CD4-positive, alpha-beta T cell (primary cell): ENCODE data around the gene CDC42. TPM values are rescaled to one million over a fixed set of nuclear protein-coding genes. Genes with fewer than 3 reads are reported as not detected.
A peak's percentile ranks its signal among the peaks of the same experiment; 100 is the strongest.

Experiments
- ATAC-seq: fragments of 200-7000 bp; cut with Tn5 transposase; one replicate; pipeline ENCODE4 v1.10.0; 2022; ENCODE audit warnings: mild to moderate bottlenecking; ENCODE audit not compliant: poor library complexity
- CTCF ChIA-PET: fragments of 350-600 bp; sonication (Branson Sonifier 250); formaldehyde crosslinking; loops from one replicate; lab custom pipeline; 2021; ENCODE audit warnings: antibody characterized with exemption, inconsistent platforms; lab: Charles Lee
- POLR2A ChIA-PET: fragments of 350-600 bp; sonication (Branson Sonifier 250); formaldehyde crosslinking; loops from one replicate; lab custom pipeline; 2021; ENCODE audit warnings: antibody characterized with exemption, inconsistent platforms; lab: Charles Lee
- DNase-seq, 14 experiments: peaks; one replicate each; pipeline ENCODE4 v3.0.0-alpha.2; 2013 to 2020; ENCODE audit warnings: mixed read lengths in 2 of 14
- H3K27ac ChIP-seq, 2 donors: one replicate each; pipeline versions ENCODE4 v1.5.1 to v1.7.0; 2013; ENCODE audit warnings: low read length in 2 of 2, low read depth in 1 of 2, mild to moderate bottlenecking in 1 of 2
- H3K27me3 ChIP-seq, 2 experiments: 1 replicate in 1 of 2; 2 replicates in 1 of 2; pipeline versions ENCODE4 v1.6.1 to v1.7.0; 2013; ENCODE audit warnings: low read length in 2 of 2, control low read depth in 1 of 2, mild to moderate bottlenecking in 1 of 2, moderate library complexity in 1 of 2; ENCODE audit not compliant: insufficient read depth in 2 of 2, control insufficient read depth in 1 of 2
- H3K36me3 ChIP-seq: one replicate; pipeline ENCODE4 v1.6.1; 2013; ENCODE audit warnings: low read length, control low read depth; ENCODE audit not compliant: insufficient read depth
- H3K4me1 ChIP-seq: one replicate; pipeline ENCODE4 v1.6.1; 2013; ENCODE audit warnings: low read length, control low read depth; ENCODE audit not compliant: insufficient read depth
- H3K4me3 ChIP-seq: one replicate; pipeline ENCODE4 v1.5.1; 2013; ENCODE audit warnings: mild to moderate bottlenecking, low read length, moderate library complexity
- H3K9me3 ChIP-seq, 2 experiments: 1 replicate in 1 of 2; 2 replicates in 1 of 2; pipeline versions ENCODE4 v1.6.1 to v1.7.0; 2013; ENCODE audit warnings: low read length in 2 of 2, mild to moderate bottlenecking in 2 of 2, control low read depth in 1 of 2, moderate library complexity in 1 of 2; ENCODE audit not compliant: control insufficient read depth in 1 of 2, insufficient read depth in 1 of 2
- H3K27ac Mint-ChIP-seq: one replicate; pipeline ENCODE4 v1.8.0; 2020; ENCODE audit warnings: mixed read lengths
- H3K27me3 Mint-ChIP-seq: one replicate; pipeline ENCODE4 v1.8.0; 2021; ENCODE audit warnings: mixed read lengths
- H3K36me3 Mint-ChIP-seq: one replicate; pipeline ENCODE4 v1.8.0; 2021; ENCODE audit warnings: low read depth, mixed read lengths
- H3K4me1 Mint-ChIP-seq: one replicate; pipeline ENCODE4 v1.8.0; 2021; ENCODE audit warnings: low read depth, mixed read lengths
- H3K4me3 Mint-ChIP-seq: one replicate; pipeline ENCODE4 v1.8.0; 2020; ENCODE audit warnings: mild to moderate bottlenecking, mixed read lengths
- H3K9me3 Mint-ChIP-seq: one replicate; pipeline ENCODE4 v1.8.0; 2020; ENCODE audit warnings: mixed read lengths
- intact Hi-C, 2 experiments: fragments of 100-400 bp; cut with DNase I in 1 of 2; cut with micrococcal nuclease in 1 of 2; formaldehyde crosslinking; loops; one replicate each; pipeline versions ENCODE4 v1.15.1 to v1.9.0; 2023 to 2025; cut with DNase I, micrococcal nuclease
- total RNA-seq, 174 experiments: library from RNA in 2 of 174; stranded (reverse) in 2 of 174; gene quantifications; one replicate each; pipeline ENCODE4 v1.2.3 and lab custom pipeline; 2021 to 2026
- TF ChIP-seq, protein P1 (sequence below): fragments of 200-600 bp; IDR thresholded peaks from one replicate; pipeline ENCODE4 v1.8.0; 2022; ENCODE audit warnings: antibody characterized with exemption, mild to moderate bottlenecking

CDC42 gene
- total RNA-seq, 2 experiments from 2014 or later = 375 to 379 TPM

DNA sequence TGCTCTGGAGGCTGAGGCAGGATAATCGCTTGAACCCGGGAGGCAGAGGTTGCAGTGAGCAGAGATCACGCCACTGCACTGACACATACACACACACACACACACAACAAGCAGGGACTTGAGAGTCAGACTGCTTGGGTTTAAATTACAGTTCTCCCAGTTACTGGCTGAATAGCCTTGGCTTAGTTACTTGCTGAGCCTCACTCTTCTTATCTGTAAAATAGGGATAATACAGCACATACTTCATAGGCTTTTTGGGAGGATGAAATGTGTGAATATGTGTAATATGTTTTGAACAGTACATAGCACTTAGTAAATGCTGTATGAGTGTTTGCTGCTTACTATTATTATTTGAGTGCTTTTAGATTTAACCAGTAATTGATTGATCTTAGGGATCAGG, 23.8 kb downstream of the CDC42 start:
- ATAC-seq = no peak
- TF ChIP-seq, protein P1, sequence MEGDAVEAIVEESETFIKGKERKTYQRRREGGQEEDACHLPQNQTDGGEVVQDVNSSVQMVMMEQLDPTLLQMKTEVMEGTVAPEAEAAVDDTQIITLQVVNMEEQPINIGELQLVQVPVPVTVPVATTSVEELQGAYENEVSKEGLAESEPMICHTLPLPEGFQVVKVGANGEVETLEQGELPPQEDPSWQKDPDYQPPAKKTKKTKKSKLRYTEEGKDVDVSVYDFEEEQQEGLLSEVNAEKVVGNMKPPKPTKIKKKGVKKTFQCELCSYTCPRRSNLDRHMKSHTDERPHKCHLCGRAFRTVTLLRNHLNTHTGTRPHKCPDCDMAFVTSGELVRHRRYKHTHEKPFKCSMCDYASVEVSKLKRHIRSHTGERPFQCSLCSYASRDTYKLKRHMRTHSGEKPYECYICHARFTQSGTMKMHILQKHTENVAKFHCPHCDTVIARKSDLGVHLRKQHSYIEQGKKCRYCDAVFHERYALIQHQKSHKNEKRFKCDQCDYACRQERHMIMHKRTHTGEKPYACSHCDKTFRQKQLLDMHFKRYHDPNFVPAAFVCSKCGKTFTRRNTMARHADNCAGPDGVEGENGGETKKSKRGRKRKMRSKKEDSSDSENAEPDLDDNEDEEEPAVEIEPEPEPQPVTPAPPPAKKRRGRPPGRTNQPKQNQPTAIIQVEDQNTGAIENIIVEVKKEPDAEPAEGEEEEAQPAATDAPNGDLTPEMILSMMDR = no peak
- peaks cover 97% of the 10 kb centered on the region for H3K36me3 Mint-ChIP-seq
- no peaks in the 10 kb centered on the region for H3K27me3 ChIP-seq
- peaks cover 92% of the 10 kb centered on the region for H3K4me1 Mint-ChIP-seq
- peak overlapping the region in 1 of 2 donors; percentile 14 for H3K27ac ChIP-seq
- H3K27me3 Mint-ChIP-seq = no peaks in the 10 kb centered on the region
- no peaks in the 10 kb centered on the region for H3K9me3 Mint-ChIP-seq
- peaks cover 66% of the 10 kb centered on the region for H3K4me1 ChIP-seq
- peak overlapping the region; percentile 71 for H3K4me3 Mint-ChIP-seq
- DNase-seq = no peak
- no peaks in the 10 kb centered on the region for H3K9me3 ChIP-seq
- H3K36me3 ChIP-seq = peaks cover 76% of the 10 kb centered on the region
- ChIA-PET POLR2A (interaction anchor here (0.9 to 1.7 kb wide), 3 partner anchors 37 to 52 kb away, joined by 3 to 8 read pairs (median 4); no protein-coding TSS in a partner anchor), CTCF (no interaction called here)
- H3K4me3 ChIP-seq = no peak overlapping the region
- H3K27ac Mint-ChIP-seq = peak overlapping the region; percentile 83
- intact Hi-C loops = no loop called here

DNA sequence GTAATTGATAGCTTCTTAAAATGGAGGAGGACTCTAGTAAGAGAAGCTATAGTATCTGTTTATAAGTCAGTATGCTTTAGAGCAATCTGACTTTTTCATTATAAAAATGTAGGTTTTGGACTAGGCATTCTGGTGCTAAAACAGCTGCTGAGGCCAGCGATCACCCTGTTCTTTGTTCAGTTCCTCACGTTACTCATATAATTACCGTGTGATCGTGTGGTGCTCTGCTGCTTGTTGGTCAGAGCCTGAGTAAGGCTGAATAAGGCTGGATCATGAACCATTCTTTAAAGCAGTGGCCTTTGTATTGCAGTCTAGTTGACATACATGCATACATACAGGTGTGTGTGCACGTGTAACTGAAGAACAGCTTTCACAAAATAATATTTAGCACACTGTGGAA, 25.2 kb downstream of the CDC42 start:
- H3K4me1 ChIP-seq = peaks cover 59% of the 10 kb centered on the region
- TF ChIP-seq, protein P1 = no peak
- Mint-ChIP-seq H3K4me1 (peaks cover 89% of the 10 kb centered on the region), H3K27me3 (no peaks in the 10 kb centered on the region), H3K27ac (peak overlapping the region; percentile 83), H3K36me3 (peaks cover 97% of the 10 kb centered on the region), H3K4me3 (peak overlapping the region; percentile 21), H3K9me3 (no peaks in the 10 kb centered on the region)
- no peak overlapping the region for H3K4me3 ChIP-seq
- no peaks in the 10 kb centered on the region for H3K27me3 ChIP-seq
- CTCF ChIA-PET = no interaction called here
- no peaks in the 10 kb centered on the region for H3K9me3 ChIP-seq
- ATAC-seq = no peak
- POLR2A ChIA-PET = interaction anchor here (0.6 to 1.5 kb wide), 4 partner anchors 24 to 1614 kb away, joined by 3 to 7 read pairs (median 4); no protein-coding TSS in a partner anchor
- H3K27ac ChIP-seq = peak overlapping the region; percentile 20 to 22
- DNase-seq = no peak
- intact Hi-C loops = no loop called here
- peaks cover 83% of the 10 kb centered on the region for H3K36me3 ChIP-seq

DNA sequence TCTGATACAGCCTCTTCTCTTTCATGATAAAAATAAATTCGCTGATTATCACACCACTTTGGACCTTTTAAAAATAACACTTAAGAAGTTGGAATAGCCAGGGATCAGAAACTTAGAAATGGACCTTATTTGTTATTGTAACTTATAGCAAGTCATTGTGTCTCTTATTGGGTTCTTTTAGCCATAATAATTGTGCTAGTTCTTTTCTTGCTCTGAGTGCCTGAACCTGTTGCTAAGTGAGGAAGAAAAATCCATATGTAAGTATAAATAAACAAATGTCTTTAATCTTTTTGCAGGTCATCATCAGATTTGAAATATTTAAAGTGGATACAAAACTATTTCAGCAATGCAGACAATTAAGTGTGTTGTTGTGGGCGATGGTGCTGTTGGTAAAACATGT, 25.6 kb downstream of the CDC42 start:
- peak overlapping the region; percentile 21 for H3K4me3 Mint-ChIP-seq
- H3K27me3 Mint-ChIP-seq = no peaks in the 10 kb centered on the region
- CTCF ChIA-PET = interaction anchor here (0.7 to 1.2 kb wide), 2 partner anchors 14 to 47 kb away, joined by 3 to 4 read pairs; no protein-coding TSS in a partner anchor

More for the DNA sequence above, 25.6 kb downstream of the CDC42 start:
- intact Hi-C loops = no loop called here
- H3K9me3 Mint-ChIP-seq = no peaks in the 10 kb centered on the region
- Histone ChIP-seq H3K27ac (peak overlapping the region in 1 of 2 donors; percentile 22), H3K4me1 (peaks cover 58% of the 10 kb centered on the region), H3K36me3 (peaks cover 79% of the 10 kb centered on the region), H3K27me3 (no peaks in the 10 kb centered on the region), H3K9me3 (no peaks in the 10 kb centered on the region), H3K4me3 (no peak overlapping the region)
- H3K36me3 Mint-ChIP-seq = peaks cover 93% of the 10 kb centered on the region
- ATAC-seq (no peak), DNase-seq (no peak)
- peak overlapping the region; percentile 83 for H3K27ac Mint-ChIP-seq
- TF ChIP-seq, protein P1 = no peak
- peaks cover 86% of the 10 kb centered on the region for H3K4me1 Mint-ChIP-seq
- POLR2A ChIA-PET = interaction anchor here (1.2 to 1.5 kb wide), 3 partner anchors 25 to 54 kb away, joined by 4 to 7 read pairs (median 5); no protein-coding TSS in a partner anchor
